ENCODE data around the gene TCFL5. TPM values are rescaled to one million over a fixed set of nuclear protein-coding genes. Genes with fewer than 3 reads are reported as not detected.

Gene TCFL5
- total RNA-seq, 1 donor from 2014 or later: 8.2 TPM

GRCh38 chr20:62827311-62828038, 34.1 kb downstream of the TCFL5 start:
- Histone ChIP-seq H3K4me1 (peaks cover 13% of the 10 kb centered on the region), H3K27ac (no peak overlapping the region), H3K27me3 (ENCODE audit: low read depth) (no peaks in the 10 kb centered on the region), H3K36me3 (no peaks in the 10 kb centered on the region), H3K4me3 (no peak overlapping the region), H3K9me3 (no peaks in the 10 kb centered on the region)
- intact Hi-C loops (cut with DNase I): no loop called here
- no peak for DNase-seq
- no peak for ATAC-seq
- TF ChIP-seq CTCF (IDR thresholded peaks at IDR 0.05): no peak

GRCh38 chr20:62826646-62827310, 34.8 kb downstream of the TCFL5 start:
- H3K27me3 ChIP-seq (ENCODE audit: low read depth): no peaks in the 10 kb centered on the region
- no peak for DNase-seq

GRCh38 chr20:62825986-62826645, 35.5 kb downstream of the TCFL5 start:
- no peak for ATAC-seq
- Histone ChIP-seq H3K27ac (no peak overlapping the region), H3K9me3 (no peaks in the 10 kb centered on the region), H3K4me3 (no peak overlapping the region), H3K4me1 (peaks cover 5% of the 10 kb centered on the region), H3K36me3 (no peaks in the 10 kb centered on the region), H3K27me3 (ENCODE audit: low read depth) (no peaks in the 10 kb centered on the region)
- intact Hi-C loops (cut with DNase I): no loop called here
- no peak for DNase-seq
- TF ChIP-seq CTCF (IDR thresholded peaks at IDR 0.05): no peak

More at GRCh38 chr20:62826646-62827310, 34.8 kb downstream of the TCFL5 start:
- Histone ChIP-seq H3K36me3 (no peaks in the 10 kb centered on the region), H3K4me3 (no peak overlapping the region), H3K27ac (no peak overlapping the region), H3K4me1 (peaks cover 6% of the 10 kb centered on the region), H3K9me3 (no peaks in the 10 kb centered on the region)
- intact Hi-C loops (cut with DNase I): no loop called here
- ATAC-seq: no peak
- no peak for TF ChIP-seq CTCF (IDR thresholded peaks at IDR 0.05)

- ATAC-seq: peak; percentile 1 to 4
- Histone ChIP-seq H3K36me3 (no peaks in the 10 kb centered on the region), H3K9me3 (no peaks in the 10 kb centered on the region), H3K4me3 (no peak overlapping the region), H3K27me3 (ENCODE audit: low read depth) (peaks cover 3% of the 10 kb centered on the region), H3K27ac (no peak overlapping the region), H3K4me1 (peaks cover 5% of the 10 kb centered on the region)
- DNase-seq: no peak
- intact Hi-C loops (cut with DNase I): no loop called here
- no peak for TF ChIP-seq CTCF (IDR thresholded peaks at IDR 0.05)
Measured at GRCh38 chr20:62825333-62825985, 36.2 kb downstream of the TCFL5 start.
